Hematopoietic multipotent progenitor cell treated with erythropoietin and hydrocortisone succinate and interleukin-3 and kit ligand, for 8 days (in vitro differentiated cells): Measurements from ENCODE around the gene HES5.
A peak's percentile ranks its signal among the peaks of the same experiment; 100 is the strongest.
"Not testable (repeated sequence)": the region's sequence is repeated elsewhere in the genome, so short reads cannot be mapped to it uniquely, and the experiment has no call there.

ENCODE experiments used
- DNase-seq: peaks from one replicate; pipeline ENCODE4 v3.0.0-alpha.2; 2015

HES5 gene

GRCh38 chr1:2560299-2561073 lies 30.4 kb upstream of the HES5 start:
- DNase-seq, result peak; percentile 69

GRCh38 chr1:2559509-2560298 lies 29.6 kb upstream of the HES5 start:
- DNase-seq, result no peak

GRCh38 chr1:2558861-2559260 lies 28.8 kb upstream of the HES5 start:
- DNase-seq, result no peak

- no peak for DNase-seq
These were observed 28.4 kb upstream of the HES5 start for GRCh38 chr1:2558420-2558819.

- DNase-seq, result no peak
These were observed 27.7 kb upstream of the HES5 start for GRCh38 chr1:2557482-2558400.

- DNase-seq, result peak; percentile 50
These were observed 26.8 kb upstream of the HES5 start for GRCh38 chr1:2556678-2557481.

GRCh38 chr1:2556277-2556677 lies 26.2 kb upstream of the HES5 start, which contains the start of gene TNFRSF14:
Gene TNFRSF14, plus strand, starts transcription at chr1:2556371. Its CDS starts 294 bp downstream, at chr1:2556665.
- DNase-seq, result peak; percentile 64

- peak; percentile 71 for DNase-seq
These were observed 25.7 kb upstream of the HES5 start for GRCh38 chr1:2555634-2556276.

- peak; percentile 69 for DNase-seq
These were observed 24.7 kb upstream of the HES5 start for GRCh38 chr1:2554621-2555387.

- DNase-seq, result no peak
These were observed 24.0 kb upstream of the HES5 start for GRCh38 chr1:2553871-2554620.

GRCh38 chr1:2553076-2553475 lies 23.0 kb upstream of the HES5 start:
- not testable (repeated sequence) for DNase-seq

- DNase-seq, result no peak
These were observed 22.1 kb upstream of the HES5 start for GRCh38 chr1:2552189-2552588.

GRCh38 chr1:2551544-2551943 lies 21.5 kb upstream of the HES5 start:
- not testable (repeated sequence) for DNase-seq

GRCh38 chr1:2550309-2550861 lies 20.3 kb upstream of the HES5 start:
- DNase-seq, result not testable (repeated sequence)

- not testable (repeated sequence) for DNase-seq
These were observed 19.4 kb upstream of the HES5 start for GRCh38 chr1:2549367-2550029.

GRCh38 chr1:2548068-2548589 lies 18.1 kb upstream of the HES5 start:
- DNase-seq, result peak; percentile 86

- DNase-seq, result peak; percentile 36
These were observed 17.4 kb upstream of the HES5 start for GRCh38 chr1:2547210-2548067.
